Sigmoid colon (tissue), 7 donors: ENCODE results near the gene IL1RAPL1. TPM values are rescaled to one million over a fixed set of nuclear protein-coding genes. Genes with fewer than 3 reads are reported as not detected.

ENCODE experiments used
- DNase-seq: peaks from one replicate; pipeline ENCODE4 v3.0.0-alpha.2; 2019
- H3K27ac ChIP-seq, 4 donors: fragments of 200-600 bp; sonication (generic); one replicate each; pipeline ENCODE4 v1.5.1; 2016 to 2019; ENCODE audit warnings: mild to moderate bottlenecking in 1 of 4
- H3K27me3 ChIP-seq, 3 donors: fragments of 200-600 bp; sonication (generic); one replicate each; pipeline ENCODE4 v1.5.1; 2019; ENCODE audit warnings: mild to moderate bottlenecking in 1 of 3
- H3K36me3 ChIP-seq, 4 donors: fragments of 200-600 bp; sonication (generic); one replicate each; pipeline ENCODE4 v1.5.1; 2016 to 2019
- H3K4me1 ChIP-seq, 4 donors: fragments of 200-600 bp; sonication (generic); one replicate each; pipeline ENCODE4 v1.5.1; 2017 to 2019
- H3K4me3 ChIP-seq, 4 donors: fragments of 200-600 bp; sonication (generic); one replicate each; pipeline ENCODE4 v1.5.1; 2017 to 2019; ENCODE audit warnings: mild to moderate bottlenecking in 2 of 4, moderate library complexity in 1 of 4
- H3K9me3 ChIP-seq, 4 donors: fragments of 200-600 bp in 3 of 4; sonication (generic) in 3 of 4; one replicate each; pipeline versions ENCODE4 v1.5.1 to v1.6.1; 2013 to 2019
- CTCF ChIP-seq, 4 experiments: fragments of 450-650 bp in 3 of 4; fragments of 200-600 bp in 1 of 4; IDR thresholded peaks; one replicate each; pipeline ENCODE4 v1.5.1; 2016 to 2019; ENCODE audit warnings: antibody characterized with exemption in 4 of 4, mild to moderate bottlenecking in 3 of 4, moderate library complexity in 2 of 4
- EP300 ChIP-seq, 4 donors: sonication (generic); formaldehyde crosslinking; IDR thresholded peaks; one replicate each; pipeline ENCODE4 v1.6.1; 2017; ENCODE audit warnings: antibody characterized with exemption in 4 of 4
- POLR2A ChIP-seq, 2 donors: fragments of 450-650 bp; IDR thresholded peaks; one replicate each; pipeline ENCODE4 v1.6.1; 2016; ENCODE audit warnings: antibody characterized with exemption in 2 of 2, mild to moderate bottlenecking in 2 of 2, moderate library complexity in 2 of 2
- POLR2AphosphoS5 ChIP-seq, 4 donors: sonication (generic); formaldehyde crosslinking; IDR thresholded peaks; one replicate each; pipeline ENCODE4 v1.6.1; 2017; ENCODE audit warnings: antibody characterized with exemption in 4 of 4
- WGBS, 2 donors: extraction: QIAGEN DNeasy Blood & Tissue Kit; methylation state at CpG; one replicate each; pipeline ENCODE4 v1.1.7; 2013; 5-methylcytosine and 5-hydroxymethylcytosine counted together
- intact Hi-C: fragments of 100-400 bp; cut with DNase I; formaldehyde crosslinking; loops from one replicate; pipeline ENCODE4 v1.15.1; 2023
- polyA plus RNA-seq, 3 donors: library from polyadenylated mRNA; stranded (reverse); fragments of 200-250 nt; gene quantifications; one replicate each; pipeline ENCODE4 v1.2.3, GENCODE V29; 2013
- total RNA-seq, 4 donors: library from RNA; depleted of rRNA; stranded (reverse); fragments of >200 nt; gene quantifications; one replicate each; pipeline ENCODE4 v1.1.0, GENCODE V29; 2016
- donor health status: healthy with polysubstance abuse.
- donor health status: Bipolar disorder and iron deficiency.
- donor health status: healthy.

IL1RAPL1 gene
- total and polyA plus RNA-seq, 7 donors = 0.07 to 2.5 (median 1.2) TPM; not detected in 2

- no peak for TF ChIP-seq CTCF (IDR thresholded peaks at IDR 0.05)
- no peak for TF ChIP-seq POLR2AphosphoS5 (IDR thresholded peaks at IDR 0.05)
- no peak for TF ChIP-seq EP300 (IDR thresholded peaks at IDR 0.05)
- no peak for TF ChIP-seq POLR2A (IDR thresholded peaks at IDR 0.05)
- no peaks in the 10 kb centered on the region for H3K27me3 ChIP-seq
- H3K4me1 ChIP-seq = no peaks in the 10 kb centered on the region
- no peak for DNase-seq
- H3K27ac ChIP-seq = no peak overlapping the region
- no peaks in the 10 kb centered on the region for H3K9me3 ChIP-seq
- no peak overlapping the region for H3K4me3 ChIP-seq
- intact Hi-C loops = no loop called here
- H3K36me3 ChIP-seq = no peaks in the 10 kb centered on the region
Observed at GRCh38 chrX:29858714-29859113, 1271.5 kb downstream of the IL1RAPL1 start.

GRCh38 chrX:29862126-29862677, 1275.0 kb downstream of the IL1RAPL1 start:
- Histone ChIP-seq H3K4me1 (no peaks in the 10 kb centered on the region), H3K4me3 (no peak overlapping the region), H3K9me3 (no peaks in the 10 kb centered on the region), H3K27ac (no peak overlapping the region), H3K27me3 (no peaks in the 10 kb centered on the region), H3K36me3 (no peaks in the 10 kb centered on the region)
- WGBS, 2 donors = 87% methylated on average over 7 of the region's 7 CpGs
- DNase-seq = no peak
- no peak for TF ChIP-seq POLR2A (IDR thresholded peaks at IDR 0.05)
- no peak for TF ChIP-seq CTCF (IDR thresholded peaks at IDR 0.05)
- no peak for TF ChIP-seq EP300 (IDR thresholded peaks at IDR 0.05)
- TF ChIP-seq POLR2AphosphoS5 (IDR thresholded peaks at IDR 0.05) = no peak
- intact Hi-C loops = no loop called here

- Histone ChIP-seq H3K4me1 (no peaks in the 10 kb centered on the region), H3K9me3 (no peaks in the 10 kb centered on the region), H3K27me3 (no peaks in the 10 kb centered on the region), H3K4me3 (no peak overlapping the region), H3K36me3 (no peaks in the 10 kb centered on the region), H3K27ac (no peak overlapping the region)
- 86 to 90% methylated on average over 4 of the region's 4 CpGs for WGBS, 2 donors
- no peak for DNase-seq
- no peak for TF ChIP-seq POLR2AphosphoS5 (IDR thresholded peaks at IDR 0.05)
- TF ChIP-seq POLR2A (IDR thresholded peaks at IDR 0.05) = no peak
- TF ChIP-seq EP300 (IDR thresholded peaks at IDR 0.05) = no peak
- no peak for TF ChIP-seq CTCF (IDR thresholded peaks at IDR 0.05)
- intact Hi-C loops = no loop called here
Observed at GRCh38 chrX:29867971-29868370, 1280.7 kb downstream of the IL1RAPL1 start.

- DNase-seq = no peak
- intact Hi-C loops = no loop called here
- no peaks in the 10 kb centered on the region for H3K9me3 ChIP-seq
- no peak for TF ChIP-seq CTCF (IDR thresholded peaks at IDR 0.05)
- no peak for TF ChIP-seq POLR2A (IDR thresholded peaks at IDR 0.05)
- TF ChIP-seq EP300 (IDR thresholded peaks at IDR 0.05) = no peak
- TF ChIP-seq POLR2AphosphoS5 (IDR thresholded peaks at IDR 0.05) = no peak
- 98% methylated on average over 1 of the region's 1 CpG for WGBS, 2 donors
- no peak overlapping the region for H3K27ac ChIP-seq
- no peak overlapping the region for H3K4me3 ChIP-seq
- no peaks in the 10 kb centered on the region for H3K27me3 ChIP-seq
- no peaks in the 10 kb centered on the region for H3K4me1 ChIP-seq
- no peaks in the 10 kb centered on the region for H3K36me3 ChIP-seq
Observed at GRCh38 chrX:29869837-29870236, 1282.6 kb downstream of the IL1RAPL1 start.

- Histone ChIP-seq H3K36me3 (no peaks in the 10 kb centered on the region), H3K27me3 (no peaks in the 10 kb centered on the region), H3K9me3 (no peaks in the 10 kb centered on the region), H3K27ac (no peak overlapping the region), H3K4me1 (no peaks in the 10 kb centered on the region), H3K4me3 (no peak overlapping the region)
- 75 to 94% methylated on average over 3 of the region's 3 CpGs for WGBS, 2 donors
- DNase-seq = no peak
- intact Hi-C loops = no loop called here
- no peak for TF ChIP-seq EP300 (IDR thresholded peaks at IDR 0.05)
- no peak for TF ChIP-seq POLR2A (IDR thresholded peaks at IDR 0.05)
- TF ChIP-seq CTCF (IDR thresholded peaks at IDR 0.05) = no peak
- TF ChIP-seq POLR2AphosphoS5 (IDR thresholded peaks at IDR 0.05) = no peak
Observed at GRCh38 chrX:29870608-29871007, 1283.4 kb downstream of the IL1RAPL1 start.
